ENCODE measurements around the gene ECM1. TPM values are rescaled to one million over a fixed set of nuclear protein-coding genes. Genes with fewer than 3 reads are reported as not detected.
A peak's percentile ranks its signal among the peaks of the same experiment; 100 is the strongest.

Gene ECM1
- total RNA-seq, 1 experiment from 2014 or later = 0.95 TPM

- CTCF ChIA-PET = interaction anchor here (3.4 kb wide), 1 partner anchor 18 kb away, joined by 38 read pairs; no protein-coding TSS in a partner anchor
- no peak for TF ChIP-seq CTCF (IDR thresholded peaks at IDR 0.05; ENCODE audit: insufficient read depth in 1 of 2, low read depth in 1 of 2, low read length in 1 of 2, severe bottlenecking in 1 of 2, unreplicated experiment in 1 of 2)
- DNase-seq = no peak
- Histone ChIP-seq H3K4me1 (peaks cover 7% of the 10 kb centered on the region; the same call in 1 of the 2 replicates), H3K9me3 (no peaks in the 10 kb centered on the region), H3K4me3 (ENCODE audit: low read depth, low read length) (no peak overlapping the region), H3K36me3 (ENCODE audit: control insufficient read depth, insufficient read depth, low read length) (no peaks in the 10 kb centered on the region), H3K27me3 (replicated peaks; ENCODE audit: control insufficient read depth, insufficient read depth, low read length) (no peaks in the 10 kb centered on the region)
- intact Hi-C loops (cut with micrococcal nuclease; ENCODE audit: unreplicated experiment) = no loop called here
- Mint-ChIP-seq H3K27me3 (ENCODE audit: insufficient read depth, unreplicated experiment) (no peaks in the 10 kb centered on the region), H3K27ac (ENCODE audit: unreplicated experiment) (peak overlapping the region; percentile 86), H3K9me3 (ENCODE audit: unreplicated experiment) (no peaks in the 10 kb centered on the region), H3K4me3 (ENCODE audit: unreplicated experiment) (peak overlapping the region; percentile 88), H3K36me3 (ENCODE audit: insufficient read depth, unreplicated experiment) (peaks cover 16% of the 10 kb centered on the region), H3K4me1 (ENCODE audit: low read depth, unreplicated experiment) (peaks cover 9% of the 10 kb centered on the region)
- POLR2A ChIA-PET = no interaction called here
- BruUV-seq (replicated peaks) = no TSS peak
Measured at GRCh38 chr1:150514260-150514659, 6.4 kb downstream of the ECM1 start.

GRCh38 chr1:150514913-150515327, 7.0 kb downstream of the ECM1 start:
- intact Hi-C loops (cut with micrococcal nuclease; ENCODE audit: unreplicated experiment) = loop anchor here (1.0 kb wide), 2 partner anchors 17 to 151 kb away; partner anchors contain the start of gene RPRD2

More at GRCh38 chr1:150514913-150515327, 7.0 kb downstream of the ECM1 start:
- CTCF ChIA-PET = interaction anchor here (0.6 to 3.4 kb wide), 6 partner anchors 17 to 243 kb away, joined by 3 to 38 read pairs (median 4); partner anchors contain the start of gene C1orf54
- DNase-seq = no peak
- Histone ChIP-seq H3K9me3 (no peaks in the 10 kb centered on the region), H3K4me1 (peaks cover 7% of the 10 kb centered on the region; the same call in 1 of the 2 replicates), H3K4me3 (ENCODE audit: low read depth, low read length) (peak overlapping the region; percentile 77), H3K27me3 (replicated peaks; ENCODE audit: control insufficient read depth, insufficient read depth, low read length) (no peaks in the 10 kb centered on the region), H3K36me3 (ENCODE audit: control insufficient read depth, insufficient read depth, low read length) (no peaks in the 10 kb centered on the region)
- Mint-ChIP-seq H3K27ac (ENCODE audit: unreplicated experiment) (peak overlapping the region; percentile 86), H3K9me3 (ENCODE audit: unreplicated experiment) (no peaks in the 10 kb centered on the region), H3K36me3 (ENCODE audit: insufficient read depth, unreplicated experiment) (peaks cover 16% of the 10 kb centered on the region), H3K4me1 (ENCODE audit: low read depth, unreplicated experiment) (peaks cover 9% of the 10 kb centered on the region), H3K4me3 (ENCODE audit: unreplicated experiment) (peak overlapping the region; percentile 88), H3K27me3 (ENCODE audit: insufficient read depth, unreplicated experiment) (no peaks in the 10 kb centered on the region)
- POLR2A ChIA-PET = interaction anchor here (1.2 to 2.1 kb wide), 5 partner anchors 10 to 65 kb away, joined by 3 to 14 read pairs (median 7); partner anchors contain the start of gene MCL1
- TF ChIP-seq CTCF (IDR thresholded peaks at IDR 0.05; ENCODE audit: insufficient read depth in 1 of 2, low read depth in 1 of 2, low read length in 1 of 2, severe bottlenecking in 1 of 2, unreplicated experiment in 1 of 2) = no peak
- BruUV-seq (replicated peaks) = TSS peak; percentile 96

All from Caco-2 (cell line).